Measurements from ENCODE around the gene TPST1.

Gene TPST1

DNA sequence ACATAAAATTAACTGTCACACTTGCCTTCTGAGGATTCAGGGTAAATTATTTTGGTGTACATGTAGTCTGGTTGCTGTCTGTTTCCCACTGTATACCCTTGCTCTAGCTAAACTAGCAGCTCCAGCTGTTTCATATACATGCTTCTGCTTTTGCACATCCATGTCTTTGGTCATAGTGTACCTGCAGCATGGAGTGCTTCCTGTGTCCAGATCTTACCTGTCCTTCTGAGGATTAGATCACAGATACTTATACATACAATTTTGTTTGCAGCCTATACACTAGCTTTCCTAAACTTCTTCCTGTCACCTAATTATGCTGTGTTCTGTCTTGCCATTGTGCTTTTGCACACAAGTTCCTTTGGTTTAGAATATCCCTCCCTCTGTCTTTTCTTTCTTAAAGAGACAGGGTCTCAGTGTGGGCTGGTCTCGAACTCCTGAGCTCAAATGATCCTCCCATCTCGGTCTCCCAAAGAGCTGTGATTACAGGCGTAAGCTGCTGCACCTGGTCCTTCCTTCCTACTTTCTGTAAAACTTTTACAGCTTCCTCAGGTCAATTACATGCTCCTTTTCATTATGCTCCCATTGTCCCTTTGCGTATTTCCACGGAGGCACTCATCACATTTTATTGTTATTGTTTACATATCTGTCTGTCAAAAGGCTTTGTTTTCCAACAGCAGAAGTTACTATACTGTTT is 33.8 kb downstream of the TPST1 start:
- DNase-seq (ENCODE audit: low spot score), result no peak

DNA sequence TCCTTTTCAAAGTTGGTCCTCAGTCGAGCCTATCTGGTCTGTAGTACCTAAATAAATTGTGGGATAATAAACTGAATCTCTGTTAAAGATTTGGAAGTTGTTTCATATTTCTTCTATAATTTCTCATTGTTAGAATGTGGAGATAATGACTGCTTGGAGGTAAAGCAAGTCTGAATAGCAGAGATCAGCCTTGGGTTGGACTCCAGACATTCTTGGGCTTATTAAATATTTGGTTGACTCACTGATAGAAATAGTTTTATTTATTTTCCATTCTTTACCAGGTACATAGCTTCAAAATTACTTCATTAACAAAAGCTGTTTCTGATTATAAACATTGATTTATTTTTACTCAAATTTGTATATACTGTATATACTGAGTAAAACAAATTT is 34.3 kb downstream of the TPST1 start:
- DNase-seq (ENCODE audit: low spot score), result no peak

DNA sequence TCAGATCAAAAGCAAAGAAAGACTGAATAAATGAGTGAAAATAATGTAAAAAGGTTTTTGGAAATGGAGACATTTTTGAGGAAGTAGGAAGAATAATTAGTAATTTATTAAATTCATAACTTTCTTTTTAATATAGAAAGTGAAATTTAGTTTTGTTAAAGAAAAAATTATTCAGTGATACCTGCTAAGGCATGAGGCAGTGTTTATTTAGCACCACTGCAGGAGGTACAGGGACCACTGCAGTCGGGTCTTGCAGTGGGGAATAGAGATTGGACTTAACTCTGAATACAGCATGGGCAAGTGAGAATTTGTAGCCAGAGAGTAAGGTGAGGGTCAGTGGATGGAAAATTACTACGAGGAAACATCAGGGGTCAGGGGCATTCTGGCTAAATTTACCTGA is 39.9 kb downstream of the TPST1 start:
- no peak for DNase-seq (ENCODE audit: low spot score)

DNA sequence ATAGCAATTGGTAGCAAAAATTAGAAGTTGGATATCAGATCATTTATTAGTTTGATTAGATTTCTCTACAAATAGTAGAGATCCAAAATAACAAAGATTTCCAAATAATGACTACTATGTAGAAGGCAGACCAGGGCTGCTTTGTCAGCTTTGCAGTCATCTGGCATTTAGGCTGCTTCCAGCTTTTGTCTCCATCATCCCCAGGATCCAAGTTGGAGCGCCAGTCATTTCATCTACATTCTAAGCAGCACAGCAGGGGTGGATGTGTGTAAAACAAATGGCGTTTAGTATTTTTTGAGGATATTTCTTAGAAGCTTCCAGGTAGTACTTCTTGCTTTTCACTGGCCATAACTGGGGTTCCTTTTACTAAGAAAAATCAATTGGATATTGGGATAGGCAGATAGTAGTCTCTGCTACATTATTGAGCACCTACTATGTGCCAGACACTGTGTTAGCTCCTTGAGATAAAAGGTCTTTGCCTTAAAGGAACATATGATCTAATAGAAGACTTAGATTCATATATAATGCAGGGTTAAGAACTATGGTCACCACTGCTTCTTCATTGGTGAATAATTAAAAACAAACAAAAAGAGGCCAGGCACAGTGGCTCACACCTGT is 41.5 kb downstream of the TPST1 start:
- no peak for DNase-seq (ENCODE audit: low spot score)

DNA sequence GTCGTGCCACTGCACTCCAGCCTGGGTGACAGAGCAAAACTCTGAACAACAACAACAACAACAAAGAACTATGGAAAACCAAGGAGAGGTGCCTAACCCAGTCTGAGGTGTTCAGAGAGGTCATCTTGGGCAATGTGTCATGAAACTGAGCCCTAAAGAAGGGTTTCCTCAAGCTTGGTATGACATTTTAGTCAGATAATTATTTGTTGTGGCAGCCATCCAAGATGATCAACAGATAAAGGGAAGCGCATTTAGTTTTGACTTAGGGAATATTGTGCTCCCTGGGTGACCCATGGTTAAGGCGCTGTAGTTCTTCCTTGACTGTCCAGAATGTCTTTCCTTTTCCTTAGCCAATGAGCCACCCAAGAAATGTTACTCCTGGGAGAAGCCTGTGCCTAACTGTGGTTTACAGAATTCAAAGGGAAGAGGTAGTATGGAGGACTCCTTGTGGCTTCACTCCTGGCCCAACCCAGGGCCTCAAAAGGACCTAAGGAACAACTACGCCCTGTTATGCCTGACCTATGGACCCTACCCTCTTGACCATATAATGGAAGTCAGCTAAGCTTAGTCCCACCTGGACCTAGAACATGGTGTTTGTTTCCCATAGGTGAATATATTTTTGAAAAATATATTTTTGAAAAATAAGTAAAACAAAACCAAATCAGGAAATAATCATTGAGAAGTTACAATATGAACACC is 42.4 kb downstream of the TPST1 start:
- no peak for DNase-seq (ENCODE audit: low spot score)

DNA sequence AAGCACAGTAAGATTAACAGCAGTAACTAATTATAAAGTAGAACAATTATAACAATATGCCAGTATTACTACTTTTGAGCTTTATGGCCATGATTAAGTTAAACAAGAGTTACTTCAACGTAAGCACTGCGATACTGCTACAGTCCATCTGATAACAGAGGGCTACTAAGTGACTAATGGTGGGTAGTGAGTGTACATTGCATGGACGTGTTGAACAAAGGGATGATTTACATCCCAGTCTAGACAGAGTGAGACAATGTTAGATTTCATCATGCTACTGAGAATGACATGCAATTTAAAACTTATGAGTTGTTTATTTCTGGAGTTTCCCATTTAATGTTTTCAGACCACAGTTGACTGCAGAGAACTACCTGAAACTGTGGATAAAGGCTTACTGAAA is 45.6 kb downstream of the TPST1 start:
- no peak for DNase-seq (ENCODE audit: low spot score)

DNA sequence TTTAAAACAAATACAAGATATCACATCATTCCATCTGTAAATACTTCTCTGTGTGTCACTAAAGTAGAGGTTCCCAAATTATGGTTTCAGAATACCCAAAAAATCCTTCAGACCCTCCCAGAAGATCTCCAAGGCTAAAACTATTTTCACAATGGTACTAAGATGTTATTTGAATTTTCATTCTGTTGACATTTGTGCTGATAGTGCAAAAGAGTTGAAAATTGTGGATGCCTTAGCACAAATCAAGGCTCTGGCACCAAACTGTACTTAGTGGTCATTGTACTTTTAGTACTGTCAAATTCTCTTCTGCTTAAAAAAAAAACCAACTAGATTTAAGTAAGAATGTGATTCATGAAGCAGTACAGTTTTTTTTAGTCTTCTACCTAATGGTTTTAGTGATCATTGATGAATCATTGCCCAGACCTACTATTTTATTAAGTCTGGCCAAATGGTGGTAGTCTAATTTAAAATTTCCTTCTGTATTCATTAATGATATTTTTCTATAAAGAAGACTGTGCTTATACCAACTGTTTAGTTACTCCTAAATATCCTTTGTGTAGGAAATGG is 50.5 kb downstream of the TPST1 start:
- DNase-seq (ENCODE audit: low spot score), result no peak

DNA sequence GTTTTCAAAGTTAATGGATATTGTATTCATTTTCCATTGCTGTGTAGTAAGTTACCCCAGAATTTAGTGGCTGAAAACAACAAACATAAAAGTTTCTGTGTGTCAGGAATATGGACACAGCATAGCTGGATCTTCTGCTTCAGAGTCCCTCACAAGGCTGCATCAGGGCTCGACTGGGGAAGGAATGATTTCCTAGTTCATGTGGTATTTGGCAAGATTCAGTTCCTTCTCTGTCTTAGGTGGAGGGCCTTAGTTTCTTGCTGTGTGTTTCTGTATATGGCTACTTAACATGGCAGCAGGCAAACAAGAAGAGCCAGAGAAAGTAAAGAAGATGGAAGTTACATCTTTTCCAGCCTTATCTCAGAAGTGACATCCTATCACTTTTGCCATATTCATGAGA is 51.1 kb downstream of the TPST1 start:
- no peak for DNase-seq (ENCODE audit: low spot score)

DNA sequence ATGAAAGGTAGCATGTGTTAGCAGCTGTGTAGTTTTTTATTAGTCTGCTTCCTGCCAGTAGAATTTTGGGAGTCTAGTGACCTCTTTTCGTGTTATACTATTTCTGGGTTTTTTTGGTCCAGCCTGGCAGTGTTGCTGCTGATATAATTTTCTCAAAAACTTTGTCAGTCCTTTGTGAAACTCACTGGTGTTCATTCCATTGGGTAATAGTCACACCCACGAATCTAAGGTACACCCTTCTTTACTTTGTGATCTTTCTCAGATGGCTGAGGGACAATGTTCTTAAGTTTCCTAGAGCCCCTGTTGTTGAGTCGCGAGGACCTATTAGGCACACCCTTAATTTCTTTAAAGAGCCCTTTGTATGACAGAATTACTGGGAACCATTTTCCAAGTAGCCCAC is 52.3 kb downstream of the TPST1 start:
- no peak for DNase-seq (ENCODE audit: low spot score)

DNA sequence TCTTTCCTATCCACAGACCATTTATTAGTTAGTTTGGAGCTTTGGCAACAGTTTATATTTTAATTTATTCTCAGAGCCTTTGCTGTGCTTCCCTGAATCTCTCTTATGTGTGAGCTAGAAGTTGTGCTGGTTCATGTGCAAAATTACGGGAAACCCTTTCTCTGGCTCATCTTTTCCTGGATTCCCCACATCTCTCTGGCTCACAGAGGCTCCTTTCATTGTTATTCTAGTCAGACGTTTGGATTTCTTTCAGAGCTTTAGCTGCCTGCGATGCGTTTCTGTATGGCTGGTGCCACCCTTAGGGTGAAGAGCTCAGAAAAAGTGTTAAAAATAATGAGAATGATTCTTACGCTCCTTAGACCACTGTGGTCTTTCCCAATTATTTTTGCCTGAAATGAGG is 53.3 kb downstream of the TPST1 start:
- no peak for DNase-seq (ENCODE audit: low spot score)

DNA sequence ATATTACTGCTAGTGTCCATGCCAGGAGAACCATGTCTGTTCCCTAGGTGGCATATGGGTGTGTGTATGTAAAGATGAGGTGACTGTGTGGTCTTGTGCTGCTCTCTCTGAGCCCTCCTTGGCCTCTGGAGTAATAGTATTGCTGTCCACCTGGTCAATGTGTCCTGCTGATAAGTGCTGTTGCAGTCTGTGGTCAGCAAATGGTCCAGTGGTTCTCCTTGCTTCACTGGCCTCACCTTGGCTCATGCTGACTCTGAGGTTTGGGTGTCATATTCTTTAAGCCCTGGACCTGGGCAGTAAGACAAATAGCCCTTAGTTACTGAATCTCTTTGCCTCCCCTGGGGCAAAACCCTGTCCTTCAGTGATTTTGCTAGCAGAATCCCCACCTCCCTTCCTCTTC is 56.8 kb downstream of the TPST1 start:
- DNase-seq (ENCODE audit: low spot score), result no peak

DNA sequence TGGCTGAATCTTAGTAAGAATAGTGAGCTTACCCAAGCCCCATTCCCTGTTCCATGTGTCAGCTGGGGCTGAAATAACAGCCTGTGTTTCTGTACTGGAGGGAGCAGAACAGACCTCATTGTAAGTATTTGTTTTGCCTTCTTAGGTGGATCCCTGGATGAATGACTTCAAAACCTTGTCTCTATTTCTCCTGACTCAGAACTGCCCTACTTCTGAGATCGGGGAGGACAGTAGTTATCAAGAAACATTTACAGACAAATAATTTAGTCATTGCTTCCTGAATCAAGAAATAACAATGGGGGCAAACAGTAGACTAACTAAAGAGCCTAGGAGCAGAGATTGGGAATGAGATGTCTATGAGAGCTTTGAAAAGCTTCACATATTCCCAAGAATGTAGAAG is 58.8 kb downstream of the TPST1 start:
- no peak for DNase-seq (ENCODE audit: low spot score)

DNA sequence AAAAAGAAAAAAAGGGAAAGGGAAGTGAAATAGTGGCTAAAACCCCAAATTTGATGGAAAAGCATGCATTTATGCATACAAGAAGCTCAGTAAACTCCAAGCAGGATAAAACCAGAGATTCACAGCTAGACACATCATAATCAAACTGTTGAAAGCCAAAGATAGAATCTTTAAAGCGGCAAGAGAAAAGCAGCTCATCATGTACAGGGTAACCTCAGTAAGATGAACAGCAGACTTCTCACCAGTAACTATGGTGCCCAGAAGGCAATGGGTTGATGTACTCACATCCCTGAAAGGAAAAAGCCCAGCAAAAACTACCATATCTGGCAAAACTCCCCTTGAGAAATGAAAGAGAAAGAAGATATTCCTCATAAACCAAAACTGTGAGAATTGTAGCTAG is 60.4 kb downstream of the TPST1 start:
- no peak for DNase-seq (ENCODE audit: low spot score)

DNA sequence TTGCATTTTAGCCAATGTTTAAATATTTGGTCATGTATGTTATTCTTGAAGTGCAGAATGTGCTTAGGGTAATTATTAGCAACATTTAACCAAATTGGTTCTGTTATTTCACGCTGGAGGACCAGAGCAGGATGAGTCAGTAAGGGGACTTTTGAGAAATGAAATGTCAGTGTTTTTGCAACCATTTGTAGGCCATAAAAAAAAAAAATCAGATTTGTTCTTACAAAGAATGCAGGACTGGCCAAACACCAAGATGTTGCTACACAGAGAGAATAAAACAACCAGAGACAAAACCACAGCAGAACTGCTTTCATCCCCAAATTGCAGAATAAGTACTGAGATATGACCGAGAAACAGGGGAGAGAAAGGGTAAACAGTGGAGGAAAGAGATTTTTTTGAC is 62.1 kb downstream of the TPST1 start:
- no peak for DNase-seq (ENCODE audit: low spot score)

DNA sequence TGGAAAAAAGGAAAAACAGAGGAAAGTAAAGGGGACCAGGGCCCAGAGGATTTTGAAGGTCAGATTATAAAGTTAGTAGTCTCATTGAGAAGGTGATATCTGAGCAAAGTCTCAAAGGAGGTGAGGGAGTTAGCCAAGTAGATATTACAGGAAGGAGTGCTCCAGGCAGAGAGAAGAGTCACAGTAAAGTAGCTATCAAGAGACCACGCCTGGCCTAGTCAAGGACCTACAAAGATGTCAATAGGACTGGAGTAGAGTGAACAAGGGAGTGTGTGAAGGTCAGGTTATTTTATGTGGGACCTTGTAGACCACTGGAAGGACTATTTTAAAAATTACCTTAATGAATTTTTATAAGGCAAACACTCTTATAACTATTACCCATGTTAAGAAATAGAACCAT is 64.8 kb downstream of the TPST1 start:
- DNase-seq (ENCODE audit: low spot score), result no peak

DNA sequence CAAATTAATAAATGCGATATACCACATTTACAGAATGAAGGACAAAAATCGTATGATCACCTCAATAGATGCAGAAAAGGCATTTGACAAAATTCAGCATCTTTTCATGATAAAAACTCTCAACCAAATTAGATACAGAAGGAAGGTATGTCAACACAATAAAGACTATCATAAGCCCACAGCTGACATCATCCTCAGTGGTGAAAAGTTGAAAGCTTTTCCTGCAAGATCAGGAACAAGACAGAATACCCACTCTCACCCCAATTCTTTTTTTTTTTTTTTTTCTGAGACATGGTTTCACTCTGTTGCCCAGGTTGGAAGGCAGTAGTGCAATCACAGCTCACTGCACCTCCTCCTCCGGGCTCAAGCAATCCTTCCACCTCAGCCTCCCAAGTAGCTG is 67.2 kb downstream of the TPST1 start:
- DNase-seq (ENCODE audit: low spot score), result no peak

DNA sequence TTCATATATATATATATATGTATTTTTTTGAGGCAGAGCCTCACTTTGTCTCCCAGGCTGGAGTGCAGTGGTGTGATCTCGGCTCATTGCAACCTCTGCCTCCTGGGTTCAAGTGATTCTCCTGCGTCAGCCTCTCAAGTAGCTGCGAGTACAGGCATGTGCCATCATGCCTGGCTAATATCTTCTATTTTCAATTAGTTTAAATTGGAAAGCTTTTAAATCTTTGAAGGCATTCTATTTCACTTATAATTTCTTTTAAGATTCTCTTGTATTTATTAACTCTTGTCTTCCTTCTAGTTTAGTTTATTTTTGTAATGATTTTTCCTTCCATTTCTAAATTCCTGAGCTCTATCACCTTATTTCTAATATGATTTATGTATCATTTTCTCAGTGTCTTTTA is 71.2 kb downstream of the TPST1 start:
- DNase-seq (ENCODE audit: low spot score), result no peak

DNA sequence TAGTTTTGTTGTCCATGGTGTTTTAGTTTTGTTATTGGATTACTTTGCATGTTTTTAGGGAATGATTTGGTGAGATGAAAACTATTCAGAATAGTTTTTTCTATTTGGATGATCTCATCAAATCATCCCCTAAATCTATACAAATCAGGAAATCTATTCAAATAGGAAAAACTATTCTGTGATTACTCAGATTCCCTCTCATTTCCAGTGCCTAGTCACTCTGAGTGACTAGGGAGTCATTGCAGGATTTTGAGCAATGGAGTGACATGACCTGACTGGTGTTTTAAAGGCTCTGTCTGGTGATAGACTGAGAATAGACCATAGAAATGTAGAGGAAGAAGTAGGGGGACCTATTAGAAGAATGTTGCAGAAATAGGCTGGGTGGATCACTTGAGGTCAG is 72.4 kb downstream of the TPST1 start:
- no peak for DNase-seq (ENCODE audit: low spot score)

DNA sequence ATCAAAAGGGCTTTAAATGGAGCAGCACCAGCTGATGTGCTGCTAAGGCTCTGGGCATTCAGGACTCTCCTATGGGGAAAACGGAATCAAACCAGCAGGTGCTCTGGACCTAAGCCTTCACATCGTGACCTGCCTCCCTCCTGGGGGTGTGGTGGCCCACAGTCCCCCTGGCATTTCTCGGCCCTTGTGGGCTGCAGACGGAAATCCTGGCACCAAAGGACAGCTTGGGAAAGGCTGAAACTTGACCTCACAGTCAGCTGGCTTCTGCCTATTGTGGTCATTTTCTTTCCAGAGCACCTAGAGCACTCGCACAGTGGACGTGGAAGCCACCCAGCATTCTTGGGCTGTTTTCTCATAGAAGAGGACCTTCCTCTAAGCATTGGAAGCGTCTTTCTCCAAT is 74.8 kb downstream of the TPST1 start:
- no peak for DNase-seq (ENCODE audit: low spot score)

DNA sequence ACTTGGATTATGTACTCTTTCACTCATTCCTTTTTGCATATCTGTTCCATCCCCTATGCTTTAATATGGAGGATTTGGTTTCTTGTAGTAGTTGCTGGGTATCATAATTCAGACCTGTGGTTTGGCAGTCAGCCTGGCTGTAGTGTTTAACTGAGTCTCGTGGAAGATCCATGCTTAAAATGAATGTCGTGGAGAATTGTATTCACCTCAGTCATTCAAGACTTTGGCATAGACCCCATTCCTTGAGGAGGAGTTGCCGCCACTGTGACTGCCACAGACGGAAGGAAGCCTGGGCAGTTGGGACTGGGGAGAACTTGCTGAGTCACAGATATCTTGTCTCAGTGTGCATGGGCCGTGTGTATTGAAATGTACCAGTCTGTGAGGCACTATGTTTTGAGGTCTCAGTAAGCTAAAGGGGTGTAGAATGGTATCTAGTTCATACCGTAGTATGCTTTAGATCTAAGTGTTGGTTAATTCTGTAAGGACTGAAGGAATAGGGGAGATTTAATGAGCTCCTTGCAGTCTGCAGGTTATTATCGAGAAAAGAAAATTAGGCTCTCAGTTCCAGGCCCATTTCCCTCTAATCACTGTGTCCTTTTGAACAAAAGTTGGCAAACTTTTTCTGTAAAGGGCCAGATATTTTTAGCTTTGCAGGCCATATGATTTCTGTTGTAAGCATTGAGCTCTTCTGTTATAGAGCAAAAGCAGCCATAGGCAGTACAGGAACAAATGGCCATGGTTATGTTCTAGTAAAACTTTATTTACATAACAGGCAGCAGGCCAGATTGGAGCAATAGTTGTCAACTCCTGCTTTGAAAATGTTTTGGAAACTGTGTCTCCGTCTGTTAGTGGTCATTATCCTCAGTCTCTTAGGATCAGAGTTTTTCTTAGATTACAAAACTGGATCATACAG is 76.8 kb downstream of the TPST1 start:
- peak; percentile 66 for DNase-seq (ENCODE audit: low spot score)

DNA sequence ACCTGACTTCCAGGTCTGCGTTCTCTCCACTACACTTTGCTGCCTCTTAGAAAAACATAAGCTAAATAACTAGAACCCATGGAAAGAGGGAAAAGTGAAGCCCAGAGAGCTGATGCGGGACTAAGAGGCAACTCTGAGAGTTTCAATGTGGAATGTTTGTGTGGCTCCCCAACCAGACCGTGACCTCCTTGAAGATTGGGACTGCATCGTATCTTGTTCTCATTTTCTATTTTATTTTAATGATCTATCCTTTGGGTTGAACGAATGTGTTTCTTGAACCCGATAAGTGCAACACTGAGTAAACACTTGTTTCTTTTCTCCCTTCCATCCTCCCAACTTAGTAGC is 77.4 kb downstream of the TPST1 start:
- no peak for DNase-seq (ENCODE audit: low spot score)

All from left forelimb (tissue), 1 donor.